NCI-H226 (cell line): ENCODE measurements around the gene TFDP2.
"Not testable (repeated sequence)": the region's sequence is repeated elsewhere in the genome, so short reads cannot be mapped to it uniquely, and the experiment has no call there.

Source experiments
- DNase-seq: peaks from one replicate; pipeline ENCODE4 v3.0.0-alpha.2; 2015

The TFDP2 gene

GRCh38 chr3:142148792-142149672, at the start of gene TFDP2:
Gene TFDP2 (minus strand): TSS chr3:142149544. CDS start chr3:142101749, 47,795 bp downstream.
- DNase-seq, result peak; percentile 89

GRCh38 chr3:142188846-142189245, 39.5 kb upstream of the TFDP2 start:
- DNase-seq, result no peak

- peak; percentile 11 for DNase-seq
Measured at GRCh38 chr3:142180761-142181362, 31.5 kb upstream of the TFDP2 start.

DNA sequence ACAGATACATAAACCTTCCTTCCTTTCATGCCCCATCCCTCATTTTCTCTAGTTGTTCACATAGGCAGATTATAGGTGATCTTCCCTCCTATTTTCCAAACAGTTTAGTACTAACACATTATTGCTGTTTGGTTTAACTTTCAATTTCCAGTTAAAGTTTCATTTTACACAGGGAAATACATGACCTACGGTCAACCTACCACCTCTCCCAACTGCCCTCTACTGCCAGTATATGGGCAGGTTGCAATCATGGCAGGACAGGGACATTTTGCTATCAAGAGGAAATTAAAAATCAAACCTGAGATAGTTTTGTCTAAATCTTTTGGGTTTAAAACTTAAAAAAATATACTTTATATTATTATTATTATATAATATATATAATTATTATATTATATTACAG, 26.1 kb upstream of the TFDP2 start:
- no peak for DNase-seq

GRCh38 chr3:142174559-142174958, 25.2 kb upstream of the TFDP2 start:
- no peak for DNase-seq

- no peak for DNase-seq
Measured at GRCh38 chr3:142168514-142168913, 19.2 kb upstream of the TFDP2 start.

GRCh38 chr3:142165194-142165593, 15.8 kb upstream of the TFDP2 start:
- DNase-seq, result no peak

GRCh38 chr3:142159083-142159740, 9.9 kb upstream of the TFDP2 start:
- DNase-seq, result no peak

DNA sequence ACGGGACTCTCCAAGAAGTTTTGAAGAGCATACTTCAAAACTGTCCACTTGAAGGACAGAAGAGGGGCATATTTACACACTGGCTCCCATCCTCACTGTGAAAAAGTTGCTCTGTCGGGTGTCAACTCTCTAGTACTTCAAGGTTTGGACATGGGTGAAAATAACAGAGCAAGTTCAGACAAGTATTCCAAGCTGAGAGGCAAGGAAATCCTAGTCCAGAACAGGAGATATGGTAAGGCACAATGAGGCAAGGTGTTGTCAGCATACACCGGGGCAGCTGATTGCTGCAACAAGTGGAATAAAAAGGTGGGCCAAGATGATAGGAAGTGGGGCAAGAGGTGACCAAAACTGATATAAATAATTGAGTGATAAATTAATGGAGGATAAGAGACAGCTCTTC, 4.8 kb upstream of the TFDP2 start:
- no peak for DNase-seq

DNA sequence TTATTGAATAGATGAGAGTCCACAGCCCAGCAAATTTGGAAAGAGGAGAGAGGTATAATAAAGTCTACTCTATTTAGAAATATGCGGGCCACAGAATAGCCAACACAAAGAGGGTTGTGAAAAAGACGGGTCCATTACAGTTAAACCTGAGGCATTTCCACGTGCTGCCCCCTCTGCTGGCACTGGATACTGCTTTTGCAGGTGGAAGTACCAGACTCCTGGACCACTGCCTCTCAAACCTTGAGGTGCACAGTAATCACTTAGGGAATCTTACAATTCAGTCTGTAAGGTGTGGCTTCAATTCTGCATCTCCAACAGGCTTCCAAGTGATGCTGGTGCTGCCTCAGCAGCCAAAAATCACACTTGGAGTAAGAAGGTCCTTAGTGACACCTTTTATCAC, 3.0 kb upstream of the TFDP2 start:
- no peak for DNase-seq

DNA sequence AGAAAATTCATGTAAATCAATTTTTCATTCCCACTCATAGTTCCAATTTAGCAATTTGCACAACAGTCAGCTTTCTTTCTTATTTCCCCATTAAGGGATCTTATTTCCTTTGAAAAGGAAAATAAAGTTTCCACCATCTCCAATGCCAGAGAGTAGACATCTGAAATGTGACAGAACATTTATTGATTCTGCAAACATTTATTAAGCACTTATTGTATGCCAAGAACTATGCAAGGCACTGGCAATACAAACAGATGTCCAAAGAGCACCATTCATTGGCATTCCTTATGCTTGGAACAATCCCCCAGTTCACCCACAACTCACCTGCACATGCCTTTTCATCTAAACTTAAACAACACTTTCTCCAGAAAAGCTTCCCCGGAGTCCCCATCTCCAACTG, 2.5 kb upstream of the TFDP2 start:
- no peak for DNase-seq

- DNase-seq, result no peak
Measured at GRCh38 chr3:142151240-142151639, 1.9 kb upstream of the TFDP2 start.

GRCh38 chr3:142150271-142150670, 927 bp upstream of the TFDP2 start:
- DNase-seq, result no peak

DNA sequence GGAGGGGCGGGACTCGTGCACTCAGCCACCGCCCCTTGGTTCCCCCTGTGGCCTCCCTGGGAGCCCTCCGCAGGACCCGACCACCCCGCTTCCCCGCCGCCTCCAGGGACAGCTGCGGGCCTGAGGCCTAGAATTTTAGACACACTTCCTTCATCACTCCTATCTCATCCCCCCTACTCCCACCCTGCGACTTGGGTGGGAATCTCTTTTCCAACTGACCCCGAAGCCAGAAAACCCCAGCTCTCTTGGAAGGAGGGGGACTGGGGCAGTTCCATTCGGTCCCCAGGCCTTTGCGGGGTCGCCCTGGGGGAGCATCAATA, 289 bp upstream of the TFDP2 start:
- DNase-seq, result no peak

GRCh38 chr3:142148044-142148791, 1.1 kb downstream of the TFDP2 start:
- no peak for DNase-seq

DNA sequence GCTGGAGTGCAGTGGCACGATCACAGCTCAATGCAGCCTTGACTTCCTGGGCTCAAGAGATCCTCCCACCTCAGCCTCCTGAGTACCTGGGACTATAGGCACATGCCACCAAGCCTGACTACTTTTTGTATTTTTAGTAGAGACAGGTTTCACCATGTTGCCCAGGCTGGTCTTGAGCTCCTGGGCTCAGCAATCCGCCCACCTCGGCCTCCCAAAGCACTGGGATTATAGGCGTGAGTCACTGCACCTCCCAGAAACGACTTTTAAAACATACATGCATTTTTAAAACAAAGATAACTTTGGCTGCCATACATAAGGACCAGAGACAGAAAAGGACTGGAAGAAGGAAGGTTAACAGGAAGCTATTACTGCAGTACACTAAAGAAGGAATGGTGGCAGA, 4.8 kb downstream of the TFDP2 start:
- not testable (repeated sequence) for DNase-seq

DNA sequence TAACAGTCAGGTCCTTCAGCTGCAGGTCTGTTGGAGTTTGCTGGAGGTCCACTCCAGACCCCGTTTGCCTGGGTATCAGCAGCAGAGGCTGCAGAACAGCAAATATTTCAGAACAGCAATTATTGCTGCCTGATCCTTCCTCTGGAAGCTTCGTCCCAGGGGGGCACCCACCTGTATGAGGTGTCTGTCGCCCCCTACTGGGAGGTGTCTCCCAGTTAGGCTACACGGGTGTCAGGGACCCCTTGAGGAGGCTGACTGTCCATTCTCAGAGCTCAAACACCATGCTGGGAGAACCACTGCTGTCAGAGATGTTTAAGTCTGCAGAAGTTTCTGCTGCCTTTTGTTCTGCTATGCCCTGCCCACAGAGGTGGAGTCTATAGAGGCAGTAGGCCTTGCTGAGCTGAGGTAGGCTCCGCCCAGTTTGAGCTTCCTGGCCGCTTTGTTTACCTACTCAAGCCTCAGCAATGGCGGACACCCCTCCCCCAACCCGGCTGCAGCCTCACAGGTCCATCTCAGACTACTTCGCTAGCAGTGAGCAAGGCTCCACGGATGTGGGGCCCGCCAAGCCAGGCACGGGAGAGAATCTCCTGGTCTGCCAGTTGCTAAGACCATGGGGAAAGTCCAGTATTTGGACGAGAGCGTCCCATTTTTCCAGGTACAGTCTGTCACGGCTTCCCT, 8.6 kb downstream of the TFDP2 start:
- DNase-seq, result not testable (repeated sequence)

DNA sequence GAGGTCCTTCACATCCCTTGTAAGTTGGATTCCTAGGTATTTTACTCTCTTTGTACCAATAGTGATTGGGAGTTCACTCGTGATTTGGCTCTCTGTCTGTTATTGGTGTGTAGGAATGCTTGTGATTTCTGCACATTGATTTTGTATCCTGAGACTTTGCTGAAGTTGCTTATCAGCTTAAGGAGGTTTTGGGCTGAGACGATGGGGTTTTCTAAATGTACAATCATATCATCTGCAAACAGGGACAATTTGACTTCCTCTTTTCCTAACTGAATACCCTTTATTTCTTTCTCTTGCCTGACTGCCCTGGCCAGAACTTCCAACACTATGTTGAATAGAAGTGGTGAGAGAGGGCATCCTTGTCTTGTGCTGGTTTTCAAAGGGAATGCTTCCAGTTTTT, 12.3 kb downstream of the TFDP2 start:
- not testable (repeated sequence) for DNase-seq

- no peak for DNase-seq
Measured at GRCh38 chr3:142134799-142135325, 14.5 kb downstream of the TFDP2 start.

GRCh38 chr3:142129516-142130171, 19.7 kb downstream of the TFDP2 start:
- DNase-seq, result no peak

DNA sequence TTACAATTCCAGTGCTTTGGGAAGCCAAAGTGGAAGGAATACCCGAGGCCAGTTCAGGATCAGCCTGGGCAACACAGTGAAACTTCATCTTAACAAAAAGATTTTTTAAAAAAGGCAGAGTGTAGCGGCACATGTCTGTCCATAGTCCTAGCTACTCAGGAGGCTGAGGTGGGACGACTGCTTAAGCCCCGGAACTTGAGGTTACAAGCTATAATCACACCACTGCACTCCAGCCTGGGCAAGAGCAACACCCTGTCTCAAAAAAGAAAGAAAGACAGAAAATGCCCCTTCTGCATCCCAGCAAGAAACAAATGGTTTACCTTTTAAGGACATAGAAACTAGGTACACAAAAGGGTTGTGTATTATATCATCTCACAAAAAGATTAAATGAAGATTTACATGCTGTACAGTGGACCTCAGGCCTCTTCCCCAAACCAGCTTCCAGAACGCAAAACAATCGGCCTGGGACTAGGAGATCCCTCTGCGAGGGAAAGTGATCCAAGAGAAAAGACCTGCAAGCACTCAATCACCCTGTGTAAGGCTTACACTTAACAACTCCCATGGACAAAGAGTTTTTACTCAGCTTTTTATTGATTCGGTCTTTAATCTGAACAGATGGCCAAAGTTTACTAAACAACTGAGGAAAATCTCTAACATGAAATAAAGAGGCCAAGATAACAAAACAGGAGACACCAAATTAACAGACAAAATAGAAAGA, 21.2 kb downstream of the TFDP2 start:
- no peak for DNase-seq
